H1 (cell line): ENCODE measurements around the gene KLHL40. TPM values are rescaled to one million over a fixed set of nuclear protein-coding genes. Genes with fewer than 3 reads are reported as not detected.

Experiments
- CTCF ChIA-PET: fragments of 300-600 bp; sonication (Branson Sonifier 250); formaldehyde crosslinking; loops from one replicate; lab custom pipeline; 2021; ENCODE audit not compliant: partially characterized antibody; lab: Charles Lee
- POLR2A ChIA-PET: fragments of 300-600 bp; sonication (Branson Sonifier 250); formaldehyde crosslinking; loops from one replicate; lab custom pipeline; 2021; ENCODE audit warnings: inconsistent platforms; ENCODE audit not compliant: partially characterized antibody; lab: Charles Lee
- DNase-seq, 2 experiments: peaks; one replicate each; pipeline versions ENCODE4 v3.0.0 to v3.0.0-alpha.2; 2010 to 2022; ENCODE audit warnings: low spot score in 2 of 2, low read depth in 1 of 2, mixed read lengths in 1 of 2
- FAIRE-seq: peaks from 2 replicates; lab custom pipeline; 2011; peaks lifted over from hg19 to GRCh38; lab: Jason Lieb, UNC
- H2AFZ ChIP-seq: 2 replicates; pipeline ENCODE4 v1.8.1; 2012; ENCODE audit warnings: low read length, inconsistent platforms
- H2AK5ac ChIP-seq: 2 replicates; pipeline ENCODE4 v1.6.1; 2013; ENCODE audit warnings: low read depth, low read length
- H2BK120ac ChIP-seq: replicated peaks from 2 replicates; pipeline ENCODE3; 2013; ENCODE audit warnings: low read depth, low read length, inconsistent platforms
- H2BK12ac ChIP-seq: 2 replicates; pipeline ENCODE4 v1.6.1; 2013; ENCODE audit warnings: low read depth, low read length
- H2BK15ac ChIP-seq: 2 replicates; pipeline ENCODE4 v1.6.1; 2013; ENCODE audit warnings: low read length
- H2BK20ac ChIP-seq: 2 replicates; pipeline ENCODE4 v1.6.1; 2013; ENCODE audit warnings: low read length
- H2BK5ac ChIP-seq: 2 replicates; pipeline ENCODE4 v1.6.1; 2013; ENCODE audit warnings: low read depth, low read length
- H3K14ac ChIP-seq: 2 replicates; pipeline ENCODE4 v1.6.1; 2013; ENCODE audit warnings: inconsistent platforms; ENCODE audit not compliant: insufficient read length
- H3K18ac ChIP-seq: 2 replicates; pipeline ENCODE4 v1.6.1; 2013; ENCODE audit warnings: low read length; ENCODE audit errors: extremely low read depth
- H3K23ac ChIP-seq: 2 replicates; pipeline ENCODE4 v1.6.1; 2013; ENCODE audit warnings: inconsistent platforms; ENCODE audit not compliant: insufficient read length
- H3K23me2 ChIP-seq: 2 replicates; pipeline ENCODE4 v1.6.1; 2013; ENCODE audit warnings: low read depth, low read length
- H3K27ac ChIP-seq: 2 replicates; pipeline ENCODE4 v1.6.1; 2011; ENCODE audit warnings: low read depth, low read length, inconsistent platforms
- H3K27me3 ChIP-seq, 4 experiments: replicated peaks in 1 of 4; 1 replicate in 1 of 4; 2 replicates in 3 of 4; pipeline versions ENCODE4 v1.6.1 to v1.8.1; 2011 to 2013; ENCODE audit warnings: low read length in 3 of 4, mild to moderate bottlenecking in 3 of 4, inconsistent platforms in 2 of 4, mixed read lengths in 2 of 4, moderate library complexity in 1 of 4; ENCODE audit not compliant: control insufficient read depth in 3 of 4, insufficient read depth in 3 of 4; ENCODE audit errors: extremely low read depth in 1 of 4
- H3K36me3 ChIP-seq, 4 experiments: 2 replicates each; pipeline versions ENCODE4 v1.6.1 to v1.8.1; 2011 to 2013; ENCODE audit warnings: mild to moderate bottlenecking in 4 of 4, low read length in 3 of 4, moderate library complexity in 2 of 4, control low read depth in 1 of 4, inconsistent platforms in 1 of 4; ENCODE audit not compliant: insufficient read depth in 4 of 4, control insufficient read depth in 2 of 4
- H3K4ac ChIP-seq: replicated peaks from 2 replicates; pipeline ENCODE3; 2013; ENCODE audit warnings: low read length, low read depth, mixed read lengths, inconsistent platforms; ENCODE audit not compliant: insufficient read length
- H3K4me1 ChIP-seq, 4 experiments: replicated peaks in 1 of 4; 1 replicate in 1 of 4; 2 replicates in 3 of 4; pipeline versions ENCODE4 v1.6.1 to v1.8.1; 2011 to 2013; ENCODE audit warnings: low read length in 3 of 4, inconsistent platforms in 2 of 4, mixed read lengths in 1 of 4; ENCODE audit not compliant: insufficient read depth in 4 of 4, control insufficient read depth in 3 of 4
- H3K4me2 ChIP-seq, 2 experiments: 2 replicates each; pipeline versions ENCODE4 v1.6.1 to v1.8.1; 2011 to 2013; ENCODE audit warnings: low read depth in 2 of 2, low read length in 2 of 2, control low read depth in 1 of 2, inconsistent platforms in 1 of 2, mild to moderate bottlenecking in 1 of 2; ENCODE audit not compliant: insufficient read depth in 1 of 2
- H3K4me3 ChIP-seq, 4 experiments: fragments of 200-600, 300-600 bp in 1 of 4; sonication (generic), shearing (Covaris generic), sonication (Bioruptor Twin) in 1 of 4; 2 replicates each; pipeline versions ENCODE4 v1.5.1 to v1.8.1; 2011 to 2016; ENCODE audit warnings: low read length in 4 of 4, low read depth in 3 of 4, control low read depth in 2 of 4, inconsistent platforms in 2 of 4, mild to moderate bottlenecking in 2 of 4, mixed read lengths in 1 of 4, moderate library complexity in 1 of 4; ENCODE audit not compliant: insufficient read depth in 2 of 4; ENCODE audit errors: extremely low read depth in 1 of 4
- H3K56ac ChIP-seq: replicated peaks from 2 replicates; pipeline ENCODE3; 2013; ENCODE audit warnings: low read depth, mild to moderate bottlenecking, mixed read lengths, low read length, inconsistent platforms; ENCODE audit not compliant: insufficient read length
- H3K79me1 ChIP-seq: 2 replicates; pipeline ENCODE4 v1.6.1; 2013; ENCODE audit warnings: low read depth, low read length, control low read depth
- H3K79me2 ChIP-seq, 2 experiments: 2 replicates each; pipeline versions ENCODE4 v1.6.1 to v1.8.1; 2012 to 2013; ENCODE audit warnings: low read length in 2 of 2, mild to moderate bottlenecking in 2 of 2, inconsistent platforms in 1 of 2; ENCODE audit not compliant: insufficient read depth in 2 of 2, control insufficient read depth in 1 of 2
- H3K9ac ChIP-seq, 4 experiments: replicated peaks in 1 of 4; 1 replicate in 1 of 4; 2 replicates in 3 of 4; pipeline versions ENCODE4 v1.6.1 to v1.8.1; 2011 to 2013; ENCODE audit warnings: low read depth in 3 of 4, low read length in 3 of 4, control low read depth in 2 of 4, mild to moderate bottlenecking in 2 of 4, moderate library complexity in 2 of 4, inconsistent platforms in 1 of 4; ENCODE audit errors: extremely low read depth in 1 of 4
- H3K9me3 ChIP-seq, 2 experiments: 2 replicates each; pipeline versions ENCODE4 v1.6.1 to v1.8.1; 2012 to 2013; ENCODE audit warnings: mild to moderate bottlenecking in 2 of 2, moderate library complexity in 2 of 2, control low read depth in 1 of 2, inconsistent platforms in 1 of 2, low read depth in 1 of 2, low read length in 1 of 2, mixed read lengths in 1 of 2; ENCODE audit not compliant: insufficient read depth in 2 of 2
- H4K20me1 ChIP-seq, 2 experiments: replicated peaks in 1 of 2; 2 replicates each; pipeline versions ENCODE3 to v1.8.1; 2011 to 2013; ENCODE audit warnings: inconsistent platforms in 2 of 2, low read length in 2 of 2, mild to moderate bottlenecking in 1 of 2; ENCODE audit not compliant: insufficient read depth in 2 of 2, control insufficient read depth in 1 of 2
- H4K5ac ChIP-seq: 2 replicates; pipeline ENCODE4 v1.6.1; 2013; ENCODE audit warnings: low read length, low read depth, mixed read lengths, inconsistent platforms; ENCODE audit not compliant: insufficient read length
- H4K8ac ChIP-seq: 2 replicates; pipeline ENCODE4 v1.8.0; 2013; ENCODE audit warnings: mild to moderate bottlenecking, moderate library complexity, low read length, inconsistent platforms; ENCODE audit not compliant: insufficient read depth; ENCODE audit errors: extremely low read depth
- H4K91ac ChIP-seq: replicated peaks from 2 replicates; pipeline ENCODE3; 2013; ENCODE audit warnings: low read length, mixed read lengths, inconsistent platforms; ENCODE audit not compliant: insufficient read length
- BACH1 ChIP-seq: IDR thresholded peaks from 2 replicates; pipeline ENCODE4 v1.6.1; 2012; ENCODE audit warnings: low read length, improper control_type of control experiment
- EP300 ChIP-seq, 2 experiments: IDR thresholded peaks; 1 replicate in 1 of 2; 2 replicates in 1 of 2; pipeline ENCODE4 v1.6.1; 2011 to 2012; ENCODE audit warnings: low read depth in 2 of 2, low read length in 2 of 2, mild to moderate bottlenecking in 2 of 2, borderline replicate concordance in 1 of 2, inconsistent platforms in 1 of 2, moderate library complexity in 1 of 2
- GTF2F1 ChIP-seq: IDR thresholded peaks from 2 replicates; pipeline ENCODE4 v1.6.1; 2012; ENCODE audit warnings: low read depth, low read length, improper control_type of control experiment, borderline replicate concordance
- JUND ChIP-seq: IDR thresholded peaks from 2 replicates; pipeline ENCODE4 v1.6.1; 2011; ENCODE audit warnings: mild to moderate bottlenecking, improper control_type of control experiment, low read length
- POLR2AphosphoS5 ChIP-seq: IDR thresholded peaks from 2 replicates; pipeline ENCODE4 v1.6.1; 2011; ENCODE audit warnings: low read depth, low read length
- SIN3A ChIP-seq, 2 experiments: IDR thresholded peaks in 1 of 2; conservative IDR thresholded peaks in 1 of 2; 2 replicates each; pipeline ENCODE4 v1.6.1; 2011 to 2012; ENCODE audit warnings: low read length in 2 of 2, improper control_type of control experiment in 1 of 2, low read depth in 1 of 2, mild to moderate bottlenecking in 1 of 2
- SIX5 ChIP-seq: IDR thresholded peaks from 2 replicates; pipeline ENCODE4 v1.6.1; 2011; ENCODE audit warnings: mild to moderate bottlenecking, low read depth, low read length
- TAF1 ChIP-seq: IDR thresholded peaks from 2 replicates; pipeline ENCODE4 v1.6.1; 2011; ENCODE audit warnings: mild to moderate bottlenecking, low read depth, low read length
- TCF12 ChIP-seq: IDR thresholded peaks from 2 replicates; pipeline ENCODE4 v1.6.1; 2011; ENCODE audit warnings: low read depth, mild to moderate bottlenecking, low read length
- WGBS, 2 experiments: shearing (Covaris generic) in 1 of 2; methylation state at CpG; one replicate each; pipeline versions ENCODE4 v1.1.6 to v1.1.7; 2013 to 2015; ENCODE audit warnings: low lambda C conversion rate in 2 of 2, mixed read lengths in 2 of 2, inconsistent platforms in 1 of 2, low coverage in 1 of 2, missing lambda C conversion rate in 1 of 2; ENCODE audit not compliant: insufficient replicate concordance in 2 of 2, insufficient coverage in 1 of 2, insufficient read length in 1 of 2; ENCODE audit errors: extremely low coverage in 1 of 2, missing lambda C conversion rate in 1 of 2; 5-methylcytosine and 5-hydroxymethylcytosine counted together
- long read RNA-seq, 2 experiments: library from RNA in 1 of 2; library from capped mRNA in 1 of 2; stranded (forward); transcript quantifications; one replicate each; pipeline ENCODE4 v2.0.0, GENCODE V29; 2021; ENCODE audit warnings: inconsistent platforms in 1 of 2
- polyA minus RNA-seq, 3 experiments: library from RNA; depleted of rRNA, polyadenylated mRNA; stranded (reverse); fragments of >200 nt; gene quantifications; 1 replicate in 2 of 3; 2 replicates in 1 of 3; pipeline ENCODE4 v1.2.3, GENCODE V29; 2011
- polyA plus RNA-seq, 7 experiments: library from polyadenylated mRNA; depleted of rRNA in 3 of 7; stranded (reverse) in 5 of 7; unstranded in 2 of 7; fragments of >200 nt in 5 of 7; fragments of 200-250 nt in 2 of 7; gene quantifications; 1 replicate in 5 of 7; 2 replicates in 1 of 7; 4 replicates in 1 of 7; pipeline versions ENCODE4 v1.2.1 to v1.2.3, GENCODE V29; 2011 to 2013; ENCODE audit warnings: missing spikeins in 2 of 7, mixed read lengths in 2 of 7
- total RNA-seq: library from RNA; stranded (reverse); fragmentation: NEBNext Ultra II Directional; extraction: Animal tissue kit (Norgen Biotek cat#: 25700); gene quantifications from 2 replicates; pipeline ENCODE4 v1.2.1, GENCODE V29; 2021

The KLHL40 gene, protein sequence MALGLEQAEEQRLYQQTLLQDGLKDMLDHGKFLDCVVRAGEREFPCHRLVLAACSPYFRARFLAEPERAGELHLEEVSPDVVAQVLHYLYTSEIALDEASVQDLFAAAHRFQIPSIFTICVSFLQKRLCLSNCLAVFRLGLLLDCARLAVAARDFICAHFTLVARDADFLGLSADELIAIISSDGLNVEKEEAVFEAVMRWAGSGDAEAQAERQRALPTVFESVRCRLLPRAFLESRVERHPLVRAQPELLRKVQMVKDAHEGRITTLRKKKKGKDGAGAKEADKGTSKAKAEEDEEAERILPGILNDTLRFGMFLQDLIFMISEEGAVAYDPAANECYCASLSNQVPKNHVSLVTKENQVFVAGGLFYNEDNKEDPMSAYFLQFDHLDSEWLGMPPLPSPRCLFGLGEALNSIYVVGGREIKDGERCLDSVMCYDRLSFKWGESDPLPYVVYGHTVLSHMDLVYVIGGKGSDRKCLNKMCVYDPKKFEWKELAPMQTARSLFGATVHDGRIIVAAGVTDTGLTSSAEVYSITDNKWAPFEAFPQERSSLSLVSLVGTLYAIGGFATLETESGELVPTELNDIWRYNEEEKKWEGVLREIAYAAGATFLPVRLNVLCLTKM
- total RNA-seq (not detected in 2 replicates), polyA plus RNA-seq (2011; rRNA removed) (0.02 TPM in 1 of 2 replicates, not detected in the other), polyA minus RNA-seq (2011; rRNA and poly(A)+ RNA removed) (not detected in 2 replicates)
- not detected for polyA plus RNA-seq (2011; cell fraction: cytosol; rRNA removed)
- not detected for polyA plus RNA-seq (2011; cell fraction: nucleus; rRNA removed)
- polyA plus RNA-seq (2012, experiment 1 of 2): not detected in 4 replicates
- polyA plus RNA-seq (2012, experiment 2 of 2): not detected
- not detected for polyA plus RNA-seq (2013, experiment 1 of 2)
- not detected for polyA plus RNA-seq (2013, experiment 2 of 2)
- polyA minus RNA-seq (2011; cell fraction: cytosol; rRNA and poly(A)+ RNA removed): not detected
- polyA minus RNA-seq (2011; cell fraction: nucleus; rRNA and poly(A)+ RNA removed): not detected
- long read RNA-seq, experiment 1: 0 reads
- long read RNA-seq, experiment 2: 0 reads

DNA sequence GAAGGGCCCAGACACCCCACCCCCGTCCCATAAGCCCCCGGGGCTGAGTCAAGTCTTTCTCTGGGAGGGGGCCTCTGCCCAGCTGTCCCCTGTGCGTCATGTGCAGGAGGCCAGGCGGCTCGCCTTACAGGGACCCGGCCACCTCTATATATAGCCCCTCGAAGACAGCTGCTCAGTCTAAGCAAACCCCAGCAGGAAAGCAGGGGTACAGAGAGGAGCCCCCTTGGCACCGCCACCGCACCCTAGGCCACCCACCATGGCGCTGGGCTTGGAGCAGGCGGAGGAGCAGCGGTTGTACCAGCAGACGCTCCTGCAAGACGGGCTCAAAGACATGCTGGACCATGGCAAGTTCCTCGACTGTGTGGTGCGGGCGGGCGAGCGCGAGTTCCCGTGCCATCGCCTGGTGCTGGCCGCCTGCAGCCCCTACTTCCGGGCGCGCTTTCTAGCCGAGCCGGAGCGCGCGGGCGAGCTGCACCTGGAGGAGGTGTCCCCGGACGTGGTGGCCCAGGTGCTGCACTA, at the start of gene KLHL40:
Gene KLHL40, plus strand, starts transcription at position 175 of the 519 bp plus-strand sequence. Its CDS starts 82 bp downstream, at position 257.
- Histone ChIP-seq H3K4ac (no peak within 1 kb of the TSS), H3K23me2 (no peaks in the 10 kb centered on the region), H4K5ac (no peak within 1 kb of the TSS), H3K27me3 (no peaks in the 10 kb centered on the region), H3K4me1 (peaks cover 0 to 10% (median 4%) of the 10 kb centered on the region in 4 experiments; a peak in 4 of 7 replicates), H2AK5ac (no peak within 1 kb of the TSS), H3K14ac (no peak within 1 kb of the TSS), H2AFZ (no peak within 1 kb of the TSS), H4K20me1 (no peaks in the 10 kb centered on the region), H3K18ac (no peak within 1 kb of the TSS), H4K91ac (no peak within 1 kb of the TSS), H3K56ac (no peak within 1 kb of the TSS), H2BK120ac (no peak within 1 kb of the TSS), H4K8ac (no peak within 1 kb of the TSS), H3K23ac (no peak within 1 kb of the TSS), H3K79me1 (no peaks in the 10 kb centered on the region), H2BK12ac (no peak within 1 kb of the TSS), H2BK15ac (no peak within 1 kb of the TSS), H3K9ac (no peak within 1 kb of the TSS), H3K27ac (no peak within 1 kb of the TSS), H2BK5ac (no peak within 1 kb of the TSS; the same call in 1 of the 2 replicates), H3K79me2 (no peaks in the 10 kb centered on the region), H3K4me3 (no peak within 1 kb of the TSS), H3K36me3 (no peaks in the 10 kb centered on the region), H2BK20ac (no peak within 1 kb of the TSS), H3K9me3 (no peaks in the 10 kb centered on the region), H3K4me2 (no peak within 1 kb of the TSS)
- 93% methylated on average over 32 of the region's 34 CpGs; no CpG with 5 or more reads in 1 of the 2 experiments for WGBS, 2 experiments
- DNase-seq (no peak), FAIRE-seq (no peak)
- ChIA-PET POLR2A (interaction anchor here (0.6 to 1.2 kb wide), 3 partner anchors 9 to 119 kb away, joined by 3 read pairs; partner anchors contain the start of gene HIGD1A), CTCF (interaction anchor here (0.9 to 1.9 kb wide), 6 partner anchors 8 to 65 kb away, joined by 3 to 5 read pairs (median 4); no protein-coding TSS in a partner anchor)
- TF ChIP-seq BACH1 (no peak), SIX5 (no peak), GTF2F1 (no peak), POLR2AphosphoS5 (no peak), EP300 (IDR thresholded peaks at IDR 0.05; ENCODE audit: borderline replicate concordance in 1 of 2, low read depth in 2 of 2, low read length in 2 of 2) (no peak), TAF1 (no peak), JUND (no peak), TCF12 (no peak), SIN3A (conservative IDR thresholded peaks at IDR 0.05 in 1 of 2, IDR thresholded peaks at IDR 0.05 in 1 of 2; ENCODE audit: low read depth in 1 of 2, low read length in 2 of 2) (no peak)
